ENCODE measurements around the gene QPRT.

DNA sequence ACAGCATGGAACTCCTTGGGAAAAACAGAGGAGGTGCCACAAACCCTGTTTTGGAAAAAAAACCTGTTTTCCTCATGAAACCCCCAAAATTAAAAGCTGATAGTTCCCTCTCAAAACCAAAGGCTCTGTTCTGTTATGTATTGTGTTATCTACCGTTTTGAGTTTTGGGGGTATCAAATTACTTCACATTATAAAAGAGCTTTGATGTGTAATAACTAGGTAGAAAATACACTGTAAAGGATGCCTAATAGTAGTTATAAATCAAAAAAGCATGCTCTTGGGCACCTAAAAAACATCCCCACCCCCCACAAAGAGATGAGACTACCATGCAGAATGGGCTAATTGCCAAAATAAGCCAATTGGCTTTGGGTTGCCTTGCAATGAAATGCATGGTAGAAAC lies 36.0 kb downstream of the QPRT start:
- no peak for TF ChIP-seq POLR2A (IDR thresholded peaks at IDR 0.05; ENCODE audit: low read depth, low read length)
- no peak for TF ChIP-seq POLR2AphosphoS5 (IDR thresholded peaks at IDR 0.05; ENCODE audit: low read depth, low read length)
